ENCODE measurements around the gene DNAI7.

DNA sequence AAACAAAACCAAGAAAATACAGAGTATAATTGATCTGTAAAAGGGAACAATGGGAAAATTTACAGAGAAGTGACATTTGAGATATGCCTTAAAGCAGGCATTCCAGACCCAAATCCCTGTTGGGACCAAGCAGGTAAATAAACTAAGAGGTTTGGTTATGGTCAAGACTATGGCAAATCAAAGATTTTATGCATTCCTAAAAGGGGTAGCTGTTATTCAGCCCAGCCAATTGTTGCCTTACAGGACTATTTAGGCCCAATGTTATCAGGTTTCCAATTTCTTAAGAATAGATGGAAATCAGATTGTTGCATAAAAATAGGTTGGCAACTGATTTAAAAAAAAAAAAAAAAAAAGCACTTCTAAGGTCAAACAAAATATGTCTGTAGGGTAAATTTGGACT lies 5.3 kb downstream of the DNAI7 start:
- no peak for TF ChIP-seq POLR2A (IDR thresholded peaks at IDR 0.05)
- TF ChIP-seq, protein P1, sequence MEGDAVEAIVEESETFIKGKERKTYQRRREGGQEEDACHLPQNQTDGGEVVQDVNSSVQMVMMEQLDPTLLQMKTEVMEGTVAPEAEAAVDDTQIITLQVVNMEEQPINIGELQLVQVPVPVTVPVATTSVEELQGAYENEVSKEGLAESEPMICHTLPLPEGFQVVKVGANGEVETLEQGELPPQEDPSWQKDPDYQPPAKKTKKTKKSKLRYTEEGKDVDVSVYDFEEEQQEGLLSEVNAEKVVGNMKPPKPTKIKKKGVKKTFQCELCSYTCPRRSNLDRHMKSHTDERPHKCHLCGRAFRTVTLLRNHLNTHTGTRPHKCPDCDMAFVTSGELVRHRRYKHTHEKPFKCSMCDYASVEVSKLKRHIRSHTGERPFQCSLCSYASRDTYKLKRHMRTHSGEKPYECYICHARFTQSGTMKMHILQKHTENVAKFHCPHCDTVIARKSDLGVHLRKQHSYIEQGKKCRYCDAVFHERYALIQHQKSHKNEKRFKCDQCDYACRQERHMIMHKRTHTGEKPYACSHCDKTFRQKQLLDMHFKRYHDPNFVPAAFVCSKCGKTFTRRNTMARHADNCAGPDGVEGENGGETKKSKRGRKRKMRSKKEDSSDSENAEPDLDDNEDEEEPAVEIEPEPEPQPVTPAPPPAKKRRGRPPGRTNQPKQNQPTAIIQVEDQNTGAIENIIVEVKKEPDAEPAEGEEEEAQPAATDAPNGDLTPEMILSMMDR (IDR thresholded peaks at IDR 0.05), result no peak
- TF ChIP-seq EP300 (IDR thresholded peaks at IDR 0.05), result no peak
